K562 (cell line): Measurements from ENCODE around the gene FHIP1B. TPM values are rescaled to one million over a fixed set of nuclear protein-coding genes. Genes with fewer than 3 reads are reported as not detected.

Experiments
- ATAC-seq: fragments of 200-7000 bp; cut with Tn5 transposase; 3 replicates; pipeline ENCODE4 v1.9.1; 2020; ENCODE audit warnings: moderate library complexity
- BruUV-seq: library from RNA; stranded (reverse); fragments of 400-500 nt; replicated peaks from 2 replicates; lab custom pipeline; 2021; lab: Mats Ljungman, UMichigan
- CTCF ChIA-PET: fragments of 300-600 bp; formaldehyde crosslinking; extraction: SDS; loops from one replicate; lab custom pipeline; 2021; ENCODE audit warnings: low intra/inter-chr PET ratio; lab: Yijun Ruan, JAX
- POLR2A ChIA-PET: fragments of 300-600, 350-650 bp; sonication (Branson Sonifier 250); formaldehyde crosslinking; extraction: SDS; loops from one replicate; lab custom pipeline; 2021; ENCODE audit warnings: antibody characterized with exemption, inconsistent platforms; lab: Yijun Ruan, JAX
- DNase-seq, 4 experiments: peaks; one replicate each; pipeline versions ENCODE4 v3.0.0 to v3.0.0-alpha.2; 2011 to 2018; ENCODE audit warnings: low spot score in 3 of 4, mixed read lengths in 3 of 4; ENCODE audit errors: extremely low read depth in 1 of 4
- FAIRE-seq: peaks from 2 replicates; lab custom pipeline; 2011; peaks lifted over from hg19 to GRCh38; lab: Jason Lieb, UNC
- H2AFZ ChIP-seq: 2 replicates; pipeline ENCODE4 v1.6.0; 2011; ENCODE audit warnings: low read depth, low read length, control low read depth, inconsistent platforms
- H3K27ac ChIP-seq: fragments of 200-600 bp; 3 replicates; pipeline ENCODE4 v1.8.0; 2011; ENCODE audit warnings: low read depth, mild to moderate bottlenecking, control low read depth, inconsistent platforms, low read length, moderate library complexity, mixed read lengths; ENCODE audit errors: extremely low read depth
- H3K27me3 ChIP-seq, 2 experiments: fragments of 300-600 bp in 1 of 2; 2 replicates in 1 of 2; 3 replicates in 1 of 2; pipeline versions ENCODE4 v1.6.0 to v1.8.0; 2011; ENCODE audit warnings: inconsistent platforms in 2 of 2, low read length in 2 of 2, mild to moderate bottlenecking in 1 of 2, mixed read lengths in 1 of 2, moderate library complexity in 1 of 2; ENCODE audit not compliant: control insufficient read depth in 2 of 2, insufficient read depth in 2 of 2
- H3K36me3 ChIP-seq: fragments of 300-600 bp; 3 replicates; pipeline ENCODE4 v1.8.0; 2011; ENCODE audit warnings: mild to moderate bottlenecking, low read length, inconsistent platforms; ENCODE audit not compliant: control insufficient read depth, insufficient read depth
- H3K4me1 ChIP-seq, 2 experiments: fragments of 200-600 bp in 1 of 2; replicated peaks in 1 of 2; 2 replicates in 1 of 2; 3 replicates in 1 of 2; pipeline versions ENCODE4 v1.5.1 to v1.8.0; 2011; ENCODE audit warnings: inconsistent platforms in 2 of 2, low read length in 2 of 2, mild to moderate bottlenecking in 1 of 2, mixed read lengths in 1 of 2, moderate library complexity in 1 of 2; ENCODE audit not compliant: control insufficient read depth in 2 of 2, insufficient read depth in 2 of 2
- H3K4me2 ChIP-seq: 2 replicates; pipeline ENCODE4 v1.6.1; 2011; ENCODE audit warnings: low read length, control low read depth, inconsistent platforms, mixed read lengths; ENCODE audit not compliant: insufficient read depth
- H3K4me3 ChIP-seq: fragments of 200-600 bp; sonication (generic), shearing (Covaris generic); 2 replicates; pipeline ENCODE4 v1.5.1; 2016; ENCODE audit warnings: control low read depth, inconsistent platforms
- H3K79me2 ChIP-seq: fragments of 200-600 bp; 3 replicates; pipeline ENCODE4 v1.8.0; 2011; ENCODE audit warnings: low read length, inconsistent platforms; ENCODE audit not compliant: control insufficient read depth, insufficient read depth
- H3K9ac ChIP-seq, 2 experiments: 2 replicates each; pipeline versions ENCODE4 v1.6.0 to v1.6.1; 2011; ENCODE audit warnings: low read depth in 2 of 2, low read length in 2 of 2, control low read depth in 1 of 2, inconsistent platforms in 1 of 2, mild to moderate bottlenecking in 1 of 2, mixed read lengths in 1 of 2; ENCODE audit not compliant: insufficient read depth in 1 of 2
- H3K9me1 ChIP-seq: one replicate; pipeline ENCODE4 v1.6.0; 2011; ENCODE audit warnings: inconsistent platforms, mild to moderate bottlenecking, low read length, moderate library complexity; ENCODE audit not compliant: control insufficient read depth, insufficient read depth
- H3K9me3 ChIP-seq: replicated peaks from 2 replicates; pipeline ENCODE4 v1.5.1; 2011; ENCODE audit warnings: low read depth, low read length, inconsistent platforms; ENCODE audit not compliant: control insufficient read depth, insufficient read depth
- H4K20me1 ChIP-seq: replicated peaks from 2 replicates; pipeline ENCODE4 v1.6.1; 2011; ENCODE audit warnings: low read length, inconsistent platforms, mixed read lengths; ENCODE audit not compliant: control insufficient read depth, insufficient read depth
- BHLHE40 ChIP-seq: IDR thresholded peaks from 2 replicates; pipeline ENCODE4 v1.6.1; 2011; ENCODE audit warnings: low read length, improper control_type of control experiment
- CBFA2T2 ChIP-seq: fragments of 450-650 bp; conservative IDR thresholded peaks from 2 replicates; pipeline ENCODE4 v1.6.1; 2017; ENCODE audit warnings: mild to moderate bottlenecking
- CBFA2T3 ChIP-seq: fragments of 450-650 bp; IDR thresholded peaks from 2 replicates; pipeline ENCODE4 v1.6.1; 2017
- CREM ChIP-seq: IDR thresholded peaks from 2 replicates; pipeline ENCODE4 v1.6.1; 2014; ENCODE audit warnings: antibody characterized with exemption, low read depth
- DPF2 ChIP-seq: fragments of 450-650 bp; IDR thresholded peaks from 2 replicates; pipeline ENCODE4 v1.6.1; 2016
- GTF2E2 ChIP-seq: fragments of 200-800 bp; sonication (Bioruptor generic); IDR thresholded peaks from 2 replicates; pipeline ENCODE4 v1.6.1; 2016; ENCODE audit warnings: missing genetic modification characterization, missing compliant biosample characterization
- KLF16 ChIP-seq: IDR thresholded peaks from 2 replicates; pipeline ENCODE4 v1.6.1; 2016; ENCODE audit warnings: antibody characterized with exemption
- NCOR1 ChIP-seq: fragments of 450-650 bp; IDR thresholded peaks from 2 replicates; pipeline ENCODE4 v1.6.1; 2016; ENCODE audit warnings: mild to moderate bottlenecking, moderate library complexity
- SRSF9 ChIP-seq: fragments of 200-400 bp; formaldehyde crosslinking; IDR thresholded peaks from 2 replicates; pipeline ENCODE4 v1.6.1; 2017; ENCODE audit warnings: low read depth, low read length, borderline replicate concordance
- TEAD1 ChIP-seq, 2 experiments: fragments of 450-650 bp in 1 of 2; sonication (generic) in 1 of 2; formaldehyde crosslinking; IDR thresholded peaks; 2 replicates each; pipeline versions ENCODE4 v1.4.0 to v1.8.0; 2020 to 2022; ENCODE audit warnings: mild to moderate bottlenecking in 2 of 2, missing genetic modification reagents in 1 of 2
- TRIM24 ChIP-seq, 2 experiments: fragments of 450-650 bp; IDR thresholded peaks; 2 replicates each; pipeline ENCODE4 v1.6.1; 2016
- ZNF766 ChIP-seq: fragments of 200-800 bp; sonication (Bioruptor generic); conservative IDR thresholded peaks from 2 replicates; pipeline ENCODE4 v1.6.1; 2016; ENCODE audit warnings: missing genetic modification characterization, missing compliant biosample characterization
- WGBS: fragments of 100-300 bp; shearing (Covaris generic); methylation state at CpG from one replicate; pipeline ENCODE4 v1.1.6; 2016; ENCODE audit warnings: low coverage, mixed read lengths; ENCODE audit not compliant: insufficient coverage; ENCODE audit errors: missing lambda C conversion rate; 5-methylcytosine and 5-hydroxymethylcytosine counted together
- in situ Hi-C: fragments of 300-500 bp; cut with MboI; formaldehyde crosslinking; loops from 4 replicates; pipeline ENCODE4 v1.15.0; 2018; ENCODE audit warnings: inconsistent platforms, mixed read lengths
- intact Hi-C: fragments of 100-400 bp; cut with micrococcal nuclease; formaldehyde crosslinking; loops from 2 replicates; pipeline ENCODE4 v1.14.2; 2022
- polyA plus RNA-seq, 8 experiments: library from polyadenylated mRNA; depleted of rRNA in 4 of 8; stranded (reverse) in 5 of 8; unstranded in 3 of 8; fragments of >200 nt; fragmentation: Nextera tagmentation in 2 of 8; fragmentation: Illumina TruSeq in 1 of 8; extraction: Ambion mirVana in 2 of 8; extraction: Trizol in 1 of 8; gene quantifications; 2 replicates each; pipeline versions ENCODE4 v1.2.1 to v1.2.3, GENCODE V29; 2011 to 2014; ENCODE audit warnings: inconsistent platforms in 1 of 8, missing spikeins in 1 of 8
- total RNA-seq, 7 experiments: library from RNA; depleted of rRNA in 6 of 7; stranded (reverse); fragments of >200 nt in 6 of 7; fragmentation: Illumina TruSeq in 2 of 7; extraction: Trizol in 2 of 7; gene quantifications; 2 replicates each; pipeline versions ENCODE4 v1.2.1 to v1.2.3, GENCODE V29; 2011 to 2021; ENCODE audit warnings: low replicate concordance in 1 of 7
- TF ChIP-seq, protein P1 (sequence below): sonication (generic); formaldehyde crosslinking; IDR thresholded peaks from 2 replicates; pipeline ENCODE4 v1.9.0; 2022; ENCODE audit warnings: mild to moderate bottlenecking, missing genetic modification reagents
- TF ChIP-seq, protein P2 (sequence below), 2 experiments: fragments of 450-650 bp in 1 of 2; sonication (generic) in 1 of 2; formaldehyde crosslinking in 1 of 2; IDR thresholded peaks; 2 replicates each; pipeline versions ENCODE4 v1.7.1 to v1.9.0; 2016 to 2022; ENCODE audit warnings: inconsistent platforms in 1 of 2, mild to moderate bottlenecking in 1 of 2, missing genetic modification reagents in 1 of 2

The FHIP1B gene
- total and polyA plus RNA-seq, 9 of the 15 experiments (the other 6 are each of a cell fraction or from before 2014, with no cell fraction given) = 0.94 to 24.7 (median 15.6) TPM

DNA sequence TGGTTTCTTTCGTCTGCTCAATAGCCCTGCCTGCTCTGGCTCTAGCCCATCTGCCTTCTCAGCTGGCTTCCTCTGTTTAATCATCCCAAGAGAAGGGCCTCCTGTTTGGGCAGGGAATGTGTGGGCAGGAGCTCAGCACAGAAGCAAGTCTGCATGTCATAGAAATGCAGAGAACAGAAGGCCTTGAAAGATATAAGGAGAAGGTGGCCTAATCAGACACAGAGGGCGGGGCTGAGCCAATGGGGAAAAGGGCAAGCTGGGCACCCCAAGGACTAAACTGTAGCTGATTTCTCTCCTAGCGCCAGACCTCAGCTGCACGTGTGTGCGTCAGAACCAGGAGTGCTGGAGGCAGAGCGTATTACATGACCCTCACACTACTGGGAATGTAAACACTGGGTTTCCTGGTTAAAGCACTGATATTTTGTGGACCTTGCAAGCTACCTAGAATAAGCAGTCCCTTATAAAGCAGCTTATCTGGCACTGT, 17.6 kb upstream of the FHIP1B start:
- 21% methylated on average over 6 of the region's 6 CpGs for WGBS
- TF ChIP-seq NCOR1 (peak; percentile 45; the same call in 1 of the 2 replicates), BHLHE40 (peak; percentile 85), TRIM24 (IDR thresholded peaks at IDR 0.05) (peak in 1 of 2 experiments; percentile 32; a peak in 1 of 4 replicates), DPF2 (0 out of 2 replicates have a peak, but pooled peaks have one; percentile 22), ZNF766 (CRISPR knock-in tag) (no peak), CBFA2T3 (peak; percentile 86), GTF2E2 (no peak), TEAD1 (CRISPR knock-in tag; IDR thresholded peaks at IDR 0.05) (no peak), SRSF9 (no peak), KLF16 (0 out of 2 replicates have a peak, but pooled peaks have one; percentile 7), CREM (0 out of 2 replicates have a peak, but pooled peaks have one; percentile 7), CBFA2T2 (peak; percentile 84)
- TF ChIP-seq, protein P1, sequence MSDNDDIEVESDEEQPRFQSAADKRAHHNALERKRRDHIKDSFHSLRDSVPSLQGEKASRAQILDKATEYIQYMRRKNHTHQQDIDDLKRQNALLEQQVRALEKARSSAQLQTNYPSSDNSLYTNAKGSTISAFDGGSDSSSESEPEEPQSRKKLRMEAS (CRISPR knock-in tag) = 0 out of 2 replicates have a peak, but pooled peaks have one; percentile 18
- TF ChIP-seq, protein P2, sequence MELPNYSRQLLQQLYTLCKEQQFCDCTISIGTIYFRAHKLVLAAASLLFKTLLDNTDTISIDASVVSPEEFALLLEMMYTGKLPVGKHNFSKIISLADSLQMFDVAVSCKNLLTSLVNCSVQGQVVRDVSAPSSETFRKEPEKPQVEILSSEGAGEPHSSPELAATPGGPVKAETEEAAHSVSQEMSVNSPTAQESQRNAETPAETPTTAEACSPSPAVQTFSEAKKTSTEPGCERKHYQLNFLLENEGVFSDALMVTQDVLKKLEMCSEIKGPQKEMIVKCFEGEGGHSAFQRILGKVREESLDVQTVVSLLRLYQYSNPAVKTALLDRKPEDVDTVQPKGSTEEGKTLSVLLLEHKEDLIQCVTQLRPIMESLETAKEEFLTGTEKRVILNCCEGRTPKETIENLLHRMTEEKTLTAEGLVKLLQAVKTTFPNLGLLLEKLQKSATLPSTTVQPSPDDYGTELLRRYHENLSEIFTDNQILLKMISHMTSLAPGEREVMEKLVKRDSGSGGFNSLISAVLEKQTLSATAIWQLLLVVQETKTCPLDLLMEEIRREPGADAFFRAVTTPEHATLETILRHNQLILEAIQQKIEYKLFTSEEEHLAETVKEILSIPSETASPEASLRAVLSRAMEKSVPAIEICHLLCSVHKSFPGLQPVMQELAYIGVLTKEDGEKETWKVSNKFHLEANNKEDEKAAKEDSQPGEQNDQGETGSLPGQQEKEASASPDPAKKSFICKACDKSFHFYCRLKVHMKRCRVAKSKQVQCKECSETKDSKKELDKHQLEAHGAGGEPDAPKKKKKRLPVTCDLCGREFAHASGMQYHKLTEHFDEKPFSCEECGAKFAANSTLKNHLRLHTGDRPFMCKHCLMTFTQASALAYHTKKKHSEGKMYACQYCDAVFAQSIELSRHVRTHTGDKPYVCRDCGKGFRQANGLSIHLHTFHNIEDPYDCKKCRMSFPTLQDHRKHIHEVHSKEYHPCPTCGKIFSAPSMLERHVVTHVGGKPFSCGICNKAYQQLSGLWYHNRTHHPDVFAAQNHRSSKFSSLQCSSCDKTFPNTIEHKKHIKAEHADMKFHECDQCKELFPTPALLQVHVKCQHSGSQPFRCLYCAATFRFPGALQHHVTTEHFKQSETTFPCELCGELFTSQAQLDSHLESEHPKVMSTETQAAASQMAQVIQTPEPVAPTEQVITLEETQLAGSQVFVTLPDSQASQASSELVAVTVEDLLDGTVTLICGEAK (IDR thresholded peaks at IDR 0.05) = no peak
- TF ChIP-seq, protein P2 (CRISPR knock-in tag; IDR thresholded peaks at IDR 0.05) = no peak

More for the DNA sequence above, 17.6 kb upstream of the FHIP1B start:
- H4K20me1 ChIP-seq = no peaks in the 10 kb centered on the region
- H3K9me3 ChIP-seq = no peaks in the 10 kb centered on the region
- H3K27me3 ChIP-seq = 0 out of 5 replicates have a peak, but pooled peaks cover 0 to under 1% of the 10 kb centered on the region in 2 experiments
- no peak overlapping the region for H3K27ac ChIP-seq
- peaks cover 3 to 15% of the 10 kb centered on the region in 2 experiments; a peak in 4 of 5 replicates for H3K4me1 ChIP-seq
- peak; percentile 67 for FAIRE-seq
- in situ Hi-C loops (no loop called here), intact Hi-C loops (loop anchor here (2.0 kb wide), 2 partner anchors 63 to 101 kb away; no protein-coding TSS in a partner anchor)
- no peaks in the 10 kb centered on the region for H3K36me3 ChIP-seq
- POLR2A ChIA-PET = interaction anchor here (0.5 to 3.1 kb wide), 5 partner anchors 8 to 18 kb away, joined by 3 to 16 read pairs (median 6); partner anchors contain the start of genes CCKBR and FHIP1B
- BruUV-seq = no TSS peak
- H3K9me1 ChIP-seq = no peaks in the 10 kb centered on the region
- H3K79me2 ChIP-seq = no peaks in the 10 kb centered on the region
- H3K9ac ChIP-seq = peak overlapping the region in 1 of 2 experiments; percentile 11; a peak in 1 of 4 replicates
- DNase-seq = peak; percentile 18 to 53 (median 36)
- peak overlapping the region; percentile 59 for H3K4me2 ChIP-seq
- H2AFZ ChIP-seq = peak overlapping the region; percentile 60
- no peak overlapping the region for H3K4me3 ChIP-seq
- ATAC-seq = peak; percentile 51
- CTCF ChIA-PET = interaction anchor here (1.0 to 1.2 kb wide), 2 partner anchors 64 to 111 kb away, joined by 3 to 4 read pairs; no protein-coding TSS in a partner anchor
